ENCODE results near the gene ST6GALNAC2. TPM values are rescaled to one million over a fixed set of nuclear protein-coding genes. Genes with fewer than 3 reads are reported as not detected.

Gene ST6GALNAC2
- polyA plus RNA-seq, 1 donor = 3.9 TPM

- Histone ChIP-seq H3K9me3 (ENCODE audit: control insufficient read depth, low read depth, low read length) (no peaks in the 10 kb centered on the region), H3K27me3 (ENCODE audit: control insufficient read depth, insufficient read depth, low read length) (no peaks in the 10 kb centered on the region), H3K4me3 (ENCODE audit: low read length) (no peak overlapping the region), H3K27ac (ENCODE audit: low read length) (no peak overlapping the region), H3K36me3 (ENCODE audit: control insufficient read depth, insufficient read depth, low read length) (no peaks in the 10 kb centered on the region), H3K4me1 (ENCODE audit: control insufficient read depth, insufficient read depth, low read length) (no peaks in the 10 kb centered on the region)
- DNase-seq = no peak
- no CpG with 5 or more reads among the region's 11 CpGs for WGBS (ENCODE audit: insufficient coverage, low lambda C conversion rate)
Observed at GRCh38 chr17:76517638-76518038, 68.0 kb downstream of the ST6GALNAC2 start.

Other genes with a start within 250 kb of the ST6GALNAC2 start
- gene PRPSAP1, start 231.9 kb downstream of the ST6GALNAC2 start, polyA plus RNA-seq = 54.8 TPM
- gene SPHK1, start 201.3 kb downstream of the ST6GALNAC2 start, polyA plus RNA-seq = 3.1 TPM
- 21.0 TPM for gene UBE2O, start 132.7 kb downstream of the ST6GALNAC2 start, polyA plus RNA-seq
- gene AANAT, start 118.3 kb downstream of the ST6GALNAC2 start, polyA plus RNA-seq = 0.13 TPM
- gene RHBDF2, start 84.4 kb downstream of the ST6GALNAC2 start, polyA plus RNA-seq = 35.2 TPM
- gene CYGB, start 48.2 kb downstream of the ST6GALNAC2 start, polyA plus RNA-seq = 14.1 TPM
- 4.7 TPM for gene PRCD, start 45.8 kb downstream of the ST6GALNAC2 start, polyA plus RNA-seq
- gene ST6GALNAC1, start 57.9 kb upstream of the ST6GALNAC2 start, polyA plus RNA-seq = 141 TPM
- 55.5 TPM for gene MXRA7, start 125.1 kb upstream of the ST6GALNAC2 start, polyA plus RNA-seq
- gene JMJD6, start 140.7 kb upstream of the ST6GALNAC2 start, polyA plus RNA-seq = 32.7 TPM
- gene METTL23, start 141.0 kb upstream of the ST6GALNAC2 start, polyA plus RNA-seq = 38.8 TPM
- gene SRSF2, start 151.5 kb upstream of the ST6GALNAC2 start, polyA plus RNA-seq = 258 TPM
- 28.8 TPM for gene MFSD11, start 152.3 kb upstream of the ST6GALNAC2 start, polyA plus RNA-seq

All from large intestine (tissue), 3 donors.